HG02884 (cell line): Measurements from ENCODE around the gene PPM1A.

Experiments
- ATAC-seq: cut with Tn5 transposase; IDR thresholded peaks from one replicate; pipeline ENCODE4 v1.9.1; 2021; ENCODE audit warnings: mild to moderate bottlenecking, moderate library complexity; ENCODE audit not compliant: unreplicated experiment

The PPM1A gene

GRCh38 chr14:60225265-60225664 is 23.8 kb upstream of the PPM1A start:
- no peak for ATAC-seq

DNA sequence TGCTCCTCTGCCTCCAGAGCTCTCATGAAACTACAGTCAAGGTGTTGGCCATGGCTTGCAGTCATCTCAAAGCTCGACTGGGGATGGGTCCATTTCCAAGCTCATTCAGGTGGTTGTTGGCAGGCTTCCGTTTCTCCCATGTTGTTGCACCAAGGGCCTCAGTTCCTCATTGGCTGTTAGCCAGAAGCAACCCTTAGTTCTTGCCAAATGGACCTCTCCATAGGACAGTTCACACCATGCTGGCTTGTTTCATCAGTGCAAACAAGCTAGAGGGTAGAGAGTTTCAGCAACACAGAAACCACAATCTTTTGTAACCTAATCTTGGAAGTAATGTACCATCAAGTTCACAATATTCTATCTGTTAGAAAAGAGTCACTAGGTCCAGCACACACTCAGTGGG is 22.7 kb upstream of the PPM1A start:
- no peak for ATAC-seq

DNA sequence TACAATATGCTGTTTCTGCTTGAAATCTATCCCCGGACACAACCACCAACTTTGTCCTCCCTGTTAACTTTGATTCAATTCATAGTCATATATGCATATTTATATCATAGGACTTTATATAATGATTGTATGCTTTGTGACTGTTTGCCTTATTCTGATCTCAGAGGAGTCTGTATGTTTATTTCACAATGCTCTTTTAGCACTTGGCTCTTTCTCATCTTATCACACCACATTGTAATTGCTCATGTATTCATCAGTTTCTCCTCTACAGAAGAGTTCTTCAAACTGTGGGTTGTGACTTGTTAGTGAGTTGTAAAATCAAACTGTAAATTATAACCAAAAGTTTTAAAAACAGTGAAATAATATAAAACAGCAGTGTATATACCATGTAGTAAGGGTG is 21.7 kb upstream of the PPM1A start:
- ATAC-seq = no peak

DNA sequence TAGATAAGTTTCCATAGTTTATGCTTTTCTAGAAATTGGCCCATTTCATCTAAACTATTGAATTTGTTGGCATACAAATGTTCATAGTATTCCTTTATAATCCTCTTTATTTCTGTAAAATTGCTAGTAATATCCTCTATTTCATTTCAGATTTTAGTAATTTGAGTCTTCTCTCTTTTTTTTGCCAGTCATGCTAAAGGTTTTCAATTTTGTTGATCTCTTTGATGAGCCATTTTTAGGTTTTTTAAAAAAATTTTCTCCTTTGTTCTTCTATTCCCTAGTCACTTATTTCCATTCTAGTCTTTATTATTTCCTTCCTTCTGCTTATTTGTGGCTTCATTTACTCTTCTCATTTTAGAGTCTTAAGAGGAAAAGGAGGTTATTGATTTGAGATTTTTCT is 19.4 kb upstream of the PPM1A start:
- ATAC-seq = no peak

DNA sequence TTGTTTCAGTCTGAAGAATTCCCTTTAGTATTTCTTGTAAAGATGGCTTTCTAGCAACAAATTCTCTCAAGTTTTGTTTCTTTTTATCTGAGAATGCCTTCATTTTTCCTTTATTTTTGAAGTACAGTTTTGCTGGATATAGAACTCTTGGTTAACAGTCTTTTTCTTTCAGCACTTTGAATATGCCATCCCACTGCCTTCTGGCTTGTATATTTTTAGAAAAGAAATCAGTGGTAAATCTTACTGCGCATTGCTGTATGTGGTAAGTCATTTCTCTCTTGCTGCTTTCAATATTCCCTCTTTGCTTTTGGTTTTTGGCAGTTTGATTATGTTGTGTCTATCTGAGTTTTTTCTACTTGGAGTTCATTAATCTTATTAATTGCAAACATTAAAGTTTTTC is 16.8 kb upstream of the PPM1A start:
- ATAC-seq = no peak

DNA sequence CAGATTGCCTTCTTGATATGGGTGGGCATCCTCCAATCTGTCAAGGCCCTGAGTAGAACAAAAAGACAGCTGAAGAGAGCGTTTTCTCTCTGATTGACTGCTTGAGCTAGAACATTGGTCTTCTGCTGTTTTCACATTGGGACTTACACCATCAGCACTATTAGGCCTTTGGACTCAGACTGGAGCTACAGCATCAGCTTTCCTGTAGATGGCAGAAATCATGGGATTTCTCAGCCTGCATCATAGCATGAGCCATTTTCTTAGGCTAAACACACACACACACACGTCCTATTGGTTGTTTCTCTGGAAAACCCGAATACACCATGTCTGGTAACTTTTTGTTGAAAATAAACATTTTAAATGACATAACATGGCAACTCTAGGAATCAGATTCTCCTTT is 15.8 kb upstream of the PPM1A start:
- no peak for ATAC-seq

GRCh38 chr14:60233891-60234290 is 15.1 kb upstream of the PPM1A start:
- ATAC-seq = no peak

DNA sequence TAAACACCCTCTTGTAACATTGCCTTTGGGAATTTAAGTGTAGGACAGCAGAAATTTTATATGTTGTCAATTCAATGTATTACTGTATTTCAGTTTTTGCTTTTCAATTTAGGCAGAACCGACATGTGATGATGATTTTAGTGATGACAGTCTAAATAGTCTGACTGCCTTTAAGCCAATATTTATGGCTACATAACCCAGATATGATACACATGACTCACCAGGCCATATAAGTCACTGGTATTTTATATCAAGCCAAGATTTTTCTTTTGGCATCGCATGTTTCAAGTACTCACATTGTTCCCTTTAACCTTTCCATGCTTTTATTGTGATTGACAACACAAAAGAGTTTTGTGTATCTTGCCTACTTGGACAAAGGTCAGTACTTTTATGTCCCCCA is 13.6 kb upstream of the PPM1A start:
- ATAC-seq = no peak

DNA sequence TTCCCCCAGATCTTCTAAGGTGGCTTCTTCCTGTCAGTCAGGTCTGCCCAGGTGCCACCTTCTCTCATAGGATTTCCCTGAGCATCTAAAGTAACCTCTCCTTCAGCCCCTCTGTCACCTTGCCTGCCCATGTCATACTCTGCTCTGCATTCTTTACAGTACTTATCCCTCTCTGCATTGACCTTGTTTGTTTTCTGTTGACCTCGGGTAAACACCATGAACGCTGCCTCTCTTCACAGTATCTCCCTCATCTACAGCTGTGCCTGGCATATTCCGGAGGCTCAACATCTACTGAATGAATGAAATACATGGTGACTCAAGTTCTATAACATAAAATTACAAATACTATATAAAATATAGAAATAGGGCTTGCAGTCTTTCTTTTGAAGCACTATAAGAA is 10.1 kb upstream of the PPM1A start:
- ATAC-seq = no peak

DNA sequence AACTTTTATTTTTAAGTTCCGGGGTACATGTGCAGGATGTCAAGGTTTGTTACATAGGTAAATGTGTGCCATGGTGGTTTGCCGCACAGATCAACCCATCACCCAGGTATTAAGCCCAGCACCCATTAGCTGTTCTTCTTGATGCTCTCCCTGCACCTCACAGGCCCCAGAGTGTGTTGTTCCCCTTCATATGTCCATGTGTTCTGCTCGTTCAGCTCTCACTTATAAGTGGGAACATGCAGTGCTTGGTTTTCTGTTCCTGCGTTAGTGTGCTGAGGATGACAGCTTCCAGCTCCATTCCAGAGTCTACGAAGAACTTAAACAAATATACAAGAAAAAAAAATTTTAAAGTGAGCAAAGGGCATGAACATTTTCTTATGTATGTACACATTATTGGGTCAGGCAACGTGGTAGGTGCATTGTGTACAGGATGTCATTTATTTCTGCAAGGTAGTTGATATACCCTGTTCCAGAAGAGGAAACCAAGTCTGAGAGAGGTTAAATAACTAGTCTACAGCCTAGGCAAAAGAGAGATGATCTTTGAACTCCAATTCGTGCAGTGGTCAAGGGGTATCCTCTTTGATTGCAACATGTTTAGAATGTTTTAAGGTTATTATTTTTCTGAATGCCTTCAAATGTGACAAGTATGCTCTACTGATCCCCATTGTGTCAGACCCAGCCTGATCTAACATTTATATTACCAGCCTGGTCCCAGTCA is 8.7 kb upstream of the PPM1A start:
- ATAC-seq = no peak

GRCh38 chr14:60241091-60241490 is 7.9 kb upstream of the PPM1A start:
- ATAC-seq = no peak

- no peak for ATAC-seq
These were observed 6.6 kb upstream of the PPM1A start for GRCh38 chr14:60242429-60242828.

GRCh38 chr14:60245380-60246177 is 3.4 kb upstream of the PPM1A start:
- ATAC-seq = no peak

- peak; percentile 67 for ATAC-seq
These were observed 876 bp upstream of the PPM1A start for GRCh38 chr14:60247994-60248696.

DNA sequence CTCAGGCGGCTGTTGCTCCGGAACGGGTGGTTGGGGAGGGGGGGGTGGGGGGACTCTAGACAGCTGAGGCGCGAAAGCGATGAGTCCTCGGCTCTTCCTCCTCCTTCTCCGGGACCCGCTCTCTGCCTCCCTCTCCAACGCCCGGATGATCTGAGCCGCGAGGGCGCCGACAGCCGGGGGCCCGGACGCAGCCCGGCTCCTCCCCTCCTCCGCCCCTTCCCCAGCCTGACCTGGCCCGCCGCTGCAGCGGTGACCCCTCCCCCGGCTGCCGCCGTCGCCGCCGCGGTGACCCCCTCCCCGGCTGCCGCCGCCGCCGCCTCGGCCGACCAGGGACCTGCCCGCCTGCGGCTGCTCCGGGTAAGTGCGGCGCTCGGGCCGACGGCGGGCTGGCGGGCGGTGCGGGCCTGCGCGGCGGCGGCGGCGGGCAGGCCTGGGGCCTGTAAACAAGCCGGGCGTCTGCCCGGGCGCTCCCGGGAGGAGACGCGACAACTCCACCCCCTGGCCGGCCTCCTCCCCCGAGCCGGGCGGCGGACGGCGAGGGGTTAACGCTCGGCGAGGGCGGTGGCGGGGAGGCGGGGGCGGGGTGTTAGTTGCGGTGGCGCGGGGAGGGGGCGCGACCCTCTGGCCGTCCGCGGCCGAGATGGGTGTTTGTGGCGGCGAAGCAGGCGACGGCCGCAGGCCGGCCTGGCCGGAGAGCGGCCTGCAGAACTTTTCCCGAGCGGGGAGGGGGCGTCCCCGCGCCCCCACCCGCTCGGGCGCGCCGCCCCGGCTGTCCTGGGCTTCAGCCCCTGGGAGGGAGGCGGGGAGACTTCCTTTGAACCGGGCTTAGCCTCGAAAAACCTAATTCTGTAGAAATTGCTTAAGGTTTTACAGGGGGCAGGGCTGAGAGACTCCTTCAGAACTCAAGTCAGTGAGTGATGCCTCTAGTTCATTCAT is 568 bp downstream of the PPM1A start:
- peak; percentile 32 for ATAC-seq

DNA sequence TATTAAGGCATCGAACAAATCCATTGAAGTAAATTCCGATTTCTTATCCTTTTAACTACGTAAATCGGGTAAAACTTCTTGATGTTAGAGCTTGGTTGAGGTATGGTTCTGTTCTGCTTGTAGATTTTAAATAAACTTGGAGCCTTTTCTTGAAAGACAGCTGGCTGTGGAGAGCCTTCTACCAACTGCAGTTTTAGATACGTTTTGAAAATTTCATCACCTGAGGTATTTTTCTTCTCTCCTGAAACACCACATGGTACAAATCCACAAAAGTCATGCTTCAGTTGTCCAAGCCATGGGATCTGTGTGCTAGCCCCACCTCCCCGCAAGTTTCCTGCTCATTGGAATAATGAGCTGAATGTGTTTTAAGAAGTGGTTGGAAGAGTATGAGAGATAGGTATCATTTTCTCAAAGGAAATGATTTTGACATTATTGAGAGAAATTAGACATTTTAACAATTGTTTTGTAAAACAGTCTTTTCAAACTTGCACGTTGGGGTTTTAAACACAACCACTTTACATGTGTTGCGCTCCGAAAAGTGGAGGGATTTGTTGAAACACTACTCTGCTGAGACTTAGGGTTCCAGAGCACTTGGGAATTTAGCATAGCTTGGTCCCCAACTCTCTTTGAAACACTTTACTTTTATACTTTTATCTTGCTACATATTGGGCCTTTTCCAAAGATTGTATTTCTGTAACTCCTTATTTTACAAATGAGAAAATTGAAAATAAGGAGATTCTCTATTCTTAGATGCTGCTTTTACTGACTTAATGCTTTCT is 1.4 kb downstream of the PPM1A start:
- ATAC-seq = no peak

- ATAC-seq = no peak
These were observed 2.9 kb downstream of the PPM1A start for GRCh38 chr14:60251877-60252276.

GRCh38 chr14:60252630-60253029 is 3.6 kb downstream of the PPM1A start:
- ATAC-seq = no peak

DNA sequence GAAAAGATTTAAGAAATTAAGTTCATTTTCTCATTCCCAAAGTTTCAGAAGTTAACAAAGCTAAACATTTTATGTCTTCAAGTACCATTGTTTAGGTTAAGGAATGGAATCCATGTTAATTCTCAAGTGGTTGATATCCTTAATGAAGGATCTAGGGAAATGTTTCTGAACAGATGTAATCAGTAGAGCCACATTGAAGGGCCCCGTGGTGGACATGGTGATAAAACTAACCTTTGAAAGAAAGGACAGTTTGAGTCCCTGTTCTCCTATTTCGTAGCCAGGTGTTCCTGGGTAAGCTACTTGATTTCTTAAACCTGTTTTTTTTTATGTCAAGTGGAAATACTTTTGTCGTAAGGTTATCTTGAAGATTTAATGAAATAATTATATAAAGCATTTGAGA is 4.6 kb downstream of the PPM1A start:
- ATAC-seq = no peak

- ATAC-seq = no peak
These were observed 5.2 kb downstream of the PPM1A start for GRCh38 chr14:60254176-60254575.
